Measurements from ENCODE around the gene PRKN. TPM values are rescaled to one million over a fixed set of nuclear protein-coding genes. Genes with fewer than 3 reads are reported as not detected.

Gene PRKN
- total and polyA plus RNA-seq, 10 donors = 0.23 to 14.1 (median 7.0) TPM

GRCh38 chr6:162640756-162641155 is 86.8 kb downstream of the PRKN start:
- H3K36me3 ChIP-seq = no peaks in the 10 kb centered on the region
- no peaks in the 10 kb centered on the region for H3K27me3 ChIP-seq (replicated peaks in 1 of 7)
- no peak for DNase-seq
- 86 to 95% (median 93%) methylated on average over 1 of the region's 1 CpG for WGBS, 5 donors
- no peak overlapping the region for H3K4me3 ChIP-seq
- no peaks in the 10 kb centered on the region for H3K9me3 ChIP-seq
- H3K27ac ChIP-seq = no peak overlapping the region
- TF ChIP-seq POLR2A (IDR thresholded peaks at IDR 0.05) = no peak
- no peak for TF ChIP-seq CTCF (IDR thresholded peaks at IDR 0.05 in 8 of 11, conservative IDR thresholded peaks at IDR 0.05 in 3 of 11)
- no peaks in the 10 kb centered on the region for H3K4me1 ChIP-seq
- intact Hi-C loops (cut with DNase I; ENCODE audit: low total_unique reads) = no loop called here

DNA sequence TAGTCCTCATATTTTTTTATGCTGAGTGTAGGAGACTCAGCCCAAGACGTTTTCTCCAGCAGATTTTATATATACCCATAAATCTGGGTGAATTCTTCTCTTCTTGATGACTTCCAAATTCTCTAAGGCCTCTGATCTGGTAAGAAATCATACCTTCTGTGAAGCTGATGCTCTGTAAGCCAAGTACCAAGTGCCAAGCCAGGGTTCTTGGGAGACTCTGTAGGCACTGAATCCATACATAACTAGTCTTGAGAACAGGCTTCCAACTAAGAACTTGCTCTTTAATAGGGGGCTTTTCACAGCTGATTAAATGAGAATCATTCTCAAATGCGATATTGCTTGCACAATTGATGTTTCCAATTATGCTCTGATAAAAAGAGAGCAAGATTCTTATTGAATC is 87.6 kb downstream of the PRKN start:
- no peak overlapping the region for H3K4me3 ChIP-seq
- WGBS, 5 donors = 67 to 78% (median 72%) methylated on average over 2 of the region's 2 CpGs
- TF ChIP-seq CTCF (IDR thresholded peaks at IDR 0.05 in 8 of 11, conservative IDR thresholded peaks at IDR 0.05 in 3 of 11) (no peak), POLR2AphosphoS5 (IDR thresholded peaks at IDR 0.05) (no peak), POLR2A (IDR thresholded peaks at IDR 0.05) (no peak)
- no peaks in the 10 kb centered on the region for H3K9me3 ChIP-seq
- no peak for DNase-seq
- H3K36me3 ChIP-seq = no peaks in the 10 kb centered on the region
- H3K27ac ChIP-seq = no peak overlapping the region
- no peaks in the 10 kb centered on the region for H3K27me3 ChIP-seq (replicated peaks in 1 of 7)
- H3K4me1 ChIP-seq = no peaks in the 10 kb centered on the region
- intact Hi-C loops (cut with DNase I; ENCODE audit: low total_unique reads) = no loop called here

DNA sequence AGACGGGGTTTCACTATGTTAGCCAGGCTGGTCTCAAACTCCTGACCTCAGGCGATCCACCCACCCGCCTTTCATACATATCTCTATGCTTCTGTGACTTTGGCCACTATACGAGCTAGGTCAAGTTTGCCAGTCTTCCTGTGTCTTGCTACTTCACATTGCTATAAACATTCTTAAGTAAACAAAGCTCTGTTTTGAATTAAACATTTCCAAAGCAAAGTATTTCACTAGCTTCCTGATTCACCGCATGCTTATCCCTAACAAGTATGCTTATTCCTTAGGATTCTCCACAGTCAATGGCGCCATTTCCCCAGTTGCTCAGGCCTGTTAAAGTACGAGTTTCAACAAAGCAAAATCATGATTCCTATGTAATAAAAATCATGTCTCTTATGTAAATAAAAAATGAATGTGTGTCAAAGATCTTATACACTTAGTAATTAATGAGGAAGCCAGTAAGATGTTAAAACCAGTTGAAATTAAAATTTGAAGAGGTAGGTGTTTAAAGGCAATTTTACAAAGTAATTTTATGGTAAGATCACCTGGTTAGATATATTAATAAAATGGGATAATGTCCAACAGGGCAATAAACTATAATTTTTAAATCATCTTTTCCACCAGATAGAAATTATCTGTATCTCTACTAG is 88.5 kb downstream of the PRKN start:
- Histone ChIP-seq H3K27me3 (replicated peaks in 1 of 7) (no peaks in the 10 kb centered on the region), H3K36me3 (no peaks in the 10 kb centered on the region), H3K4me1 (no peaks in the 10 kb centered on the region), H3K27ac (no peak overlapping the region), H3K4me3 (no peak overlapping the region), H3K9me3 (no peaks in the 10 kb centered on the region)
- intact Hi-C loops (cut with DNase I; ENCODE audit: low total_unique reads) = no loop called here
- no peak for TF ChIP-seq CTCF (IDR thresholded peaks at IDR 0.05 in 8 of 11, conservative IDR thresholded peaks at IDR 0.05 in 3 of 11)
- no peak for TF ChIP-seq POLR2A (IDR thresholded peaks at IDR 0.05)
- no peak for TF ChIP-seq POLR2AphosphoS5 (IDR thresholded peaks at IDR 0.05)
- 74 to 80% (median 77%) methylated on average over 7 of the region's 7 CpGs for WGBS, 5 donors
- DNase-seq = no peak

GRCh38 chr6:162637317-162637716 is 90.2 kb downstream of the PRKN start:
- H3K4me1 ChIP-seq = no peaks in the 10 kb centered on the region
- no peak overlapping the region for H3K4me3 ChIP-seq
- H3K27ac ChIP-seq = no peak overlapping the region
- intact Hi-C loops (cut with DNase I; ENCODE audit: low total_unique reads) = no loop called here
- H3K36me3 ChIP-seq = no peaks in the 10 kb centered on the region
- TF ChIP-seq POLR2AphosphoS5 (IDR thresholded peaks at IDR 0.05) = no peak
- no peak for TF ChIP-seq POLR2A (IDR thresholded peaks at IDR 0.05)
- no peak for TF ChIP-seq CTCF (IDR thresholded peaks at IDR 0.05 in 8 of 11, conservative IDR thresholded peaks at IDR 0.05 in 3 of 11)
- no peak for DNase-seq
- 65 to 87% (median 80%) methylated on average over 2 of the region's 2 CpGs for WGBS, 5 donors
- H3K9me3 ChIP-seq = peaks cover 0 to under 1% (median 0%) of the 10 kb centered on the region in 8 donors
- no peaks in the 10 kb centered on the region for H3K27me3 ChIP-seq (replicated peaks in 1 of 7)
